HepG2 (cell line): ENCODE results near the gene CSNK1D. TPM values are rescaled to one million over a fixed set of nuclear protein-coding genes. Genes with fewer than 3 reads are reported as not detected.

Experiments used
- HNRNPH1 ChIP-seq: fragments of 200-400 bp; formaldehyde crosslinking; optimal IDR thresholded peaks from 2 replicates; pipeline ENCODE3; 2017; ENCODE audit warnings: mild to moderate bottlenecking, low read depth, low read length
- HOXA5 ChIP-seq: sonication (generic); formaldehyde crosslinking; IDR thresholded peaks from 2 replicates; pipeline ENCODE4 v1.4.0; 2020; ENCODE audit warnings: missing genetic modification reagents
- NKX3-1 ChIP-seq: sonication (generic); formaldehyde crosslinking; IDR thresholded peaks from 2 replicates; pipeline ENCODE4 v1.5.0; 2020; ENCODE audit warnings: missing genetic modification reagents
- NR0B2 ChIP-seq: sonication (generic); formaldehyde crosslinking; IDR thresholded peaks from 2 replicates; pipeline ENCODE4 v1.4.0; 2020; ENCODE audit warnings: mild to moderate bottlenecking, missing genetic modification reagents
- TFAP4 ChIP-seq: sonication (generic); IDR thresholded peaks from 2 replicates; pipeline ENCODE4 v1.6.1; 2016; ENCODE audit warnings: low read depth, borderline replicate concordance
- THAP7 ChIP-seq: sonication (generic); formaldehyde crosslinking; IDR thresholded peaks from 2 replicates; pipeline ENCODE4 v1.8.1; 2023; ENCODE audit warnings: mild to moderate bottlenecking, missing genetic modification reagents
- ZHX1 ChIP-seq: sonication (generic); formaldehyde crosslinking; IDR thresholded peaks from 2 replicates; pipeline ENCODE4 v1.8.1; 2022; ENCODE audit warnings: low read depth, mild to moderate bottlenecking, missing genetic modification reagents
- ZNF136 ChIP-seq: sonication (generic); formaldehyde crosslinking; IDR thresholded peaks from 2 replicates; pipeline ENCODE4 v1.8.1; 2022; ENCODE audit warnings: low read depth, mild to moderate bottlenecking, moderate library complexity, missing genetic modification reagents
- ZNF431 ChIP-seq: sonication (generic); formaldehyde crosslinking; IDR thresholded peaks from 2 replicates; pipeline ENCODE4 v1.9.0; 2022; ENCODE audit warnings: missing genetic modification reagents, low read depth, mild to moderate bottlenecking, borderline replicate concordance
- ZNF703 ChIP-seq: sonication (generic); formaldehyde crosslinking; IDR thresholded peaks from 2 replicates; pipeline ENCODE4 v1.5.1; 2020; ENCODE audit warnings: missing genetic modification reagents, mild to moderate bottlenecking, moderate library complexity, borderline replicate concordance
- polyA plus RNA-seq, 8 experiments: library from polyadenylated mRNA; depleted of rRNA in 3 of 8; stranded (reverse) in 7 of 8; unstranded in 1 of 8; fragments of >200 nt; fragmentation: Illumina TruSeq in 4 of 8; extraction: Trizol in 4 of 8; gene quantifications; 2 replicates each; pipeline versions ENCODE4 v1.2.1 to v1.2.3, GENCODE V29; 2011 to 2016; ENCODE audit warnings: low read depth in 4 of 8, missing spikeins in 1 of 8, mixed read lengths in 1 of 8; ENCODE audit not compliant: insufficient read depth in 1 of 8
- total RNA-seq, 5 experiments: library from RNA; depleted of rRNA; stranded (reverse); fragments of >200 nt; fragmentation: Illumina TruSeq; extraction: Trizol; gene quantifications; 2 replicates each; pipeline ENCODE4 v1.2.3, GENCODE V29; 2016; ENCODE audit warnings: low read depth in 1 of 5
- TF ChIP-seq, protein P1 (sequence below): sonication (generic); formaldehyde crosslinking; IDR thresholded peaks from 2 replicates; pipeline ENCODE4 v1.4.0; 2020; ENCODE audit warnings: mild to moderate bottlenecking, missing genetic modification reagents
- TF ChIP-seq, protein P2 (sequence below): IDR thresholded peaks from 2 replicates; pipeline ENCODE4 v1.6.1; 2016; ENCODE audit warnings: missing biosample characterization, missing genetic modification reagents, low read depth

The CSNK1D gene
- total and polyA plus RNA-seq, 2 of the 13 experiments (the other 11 are each of a cell fraction or from before 2014, with no cell fraction given) = 31.5 to 128 TPM

- TF ChIP-seq, protein P1, sequence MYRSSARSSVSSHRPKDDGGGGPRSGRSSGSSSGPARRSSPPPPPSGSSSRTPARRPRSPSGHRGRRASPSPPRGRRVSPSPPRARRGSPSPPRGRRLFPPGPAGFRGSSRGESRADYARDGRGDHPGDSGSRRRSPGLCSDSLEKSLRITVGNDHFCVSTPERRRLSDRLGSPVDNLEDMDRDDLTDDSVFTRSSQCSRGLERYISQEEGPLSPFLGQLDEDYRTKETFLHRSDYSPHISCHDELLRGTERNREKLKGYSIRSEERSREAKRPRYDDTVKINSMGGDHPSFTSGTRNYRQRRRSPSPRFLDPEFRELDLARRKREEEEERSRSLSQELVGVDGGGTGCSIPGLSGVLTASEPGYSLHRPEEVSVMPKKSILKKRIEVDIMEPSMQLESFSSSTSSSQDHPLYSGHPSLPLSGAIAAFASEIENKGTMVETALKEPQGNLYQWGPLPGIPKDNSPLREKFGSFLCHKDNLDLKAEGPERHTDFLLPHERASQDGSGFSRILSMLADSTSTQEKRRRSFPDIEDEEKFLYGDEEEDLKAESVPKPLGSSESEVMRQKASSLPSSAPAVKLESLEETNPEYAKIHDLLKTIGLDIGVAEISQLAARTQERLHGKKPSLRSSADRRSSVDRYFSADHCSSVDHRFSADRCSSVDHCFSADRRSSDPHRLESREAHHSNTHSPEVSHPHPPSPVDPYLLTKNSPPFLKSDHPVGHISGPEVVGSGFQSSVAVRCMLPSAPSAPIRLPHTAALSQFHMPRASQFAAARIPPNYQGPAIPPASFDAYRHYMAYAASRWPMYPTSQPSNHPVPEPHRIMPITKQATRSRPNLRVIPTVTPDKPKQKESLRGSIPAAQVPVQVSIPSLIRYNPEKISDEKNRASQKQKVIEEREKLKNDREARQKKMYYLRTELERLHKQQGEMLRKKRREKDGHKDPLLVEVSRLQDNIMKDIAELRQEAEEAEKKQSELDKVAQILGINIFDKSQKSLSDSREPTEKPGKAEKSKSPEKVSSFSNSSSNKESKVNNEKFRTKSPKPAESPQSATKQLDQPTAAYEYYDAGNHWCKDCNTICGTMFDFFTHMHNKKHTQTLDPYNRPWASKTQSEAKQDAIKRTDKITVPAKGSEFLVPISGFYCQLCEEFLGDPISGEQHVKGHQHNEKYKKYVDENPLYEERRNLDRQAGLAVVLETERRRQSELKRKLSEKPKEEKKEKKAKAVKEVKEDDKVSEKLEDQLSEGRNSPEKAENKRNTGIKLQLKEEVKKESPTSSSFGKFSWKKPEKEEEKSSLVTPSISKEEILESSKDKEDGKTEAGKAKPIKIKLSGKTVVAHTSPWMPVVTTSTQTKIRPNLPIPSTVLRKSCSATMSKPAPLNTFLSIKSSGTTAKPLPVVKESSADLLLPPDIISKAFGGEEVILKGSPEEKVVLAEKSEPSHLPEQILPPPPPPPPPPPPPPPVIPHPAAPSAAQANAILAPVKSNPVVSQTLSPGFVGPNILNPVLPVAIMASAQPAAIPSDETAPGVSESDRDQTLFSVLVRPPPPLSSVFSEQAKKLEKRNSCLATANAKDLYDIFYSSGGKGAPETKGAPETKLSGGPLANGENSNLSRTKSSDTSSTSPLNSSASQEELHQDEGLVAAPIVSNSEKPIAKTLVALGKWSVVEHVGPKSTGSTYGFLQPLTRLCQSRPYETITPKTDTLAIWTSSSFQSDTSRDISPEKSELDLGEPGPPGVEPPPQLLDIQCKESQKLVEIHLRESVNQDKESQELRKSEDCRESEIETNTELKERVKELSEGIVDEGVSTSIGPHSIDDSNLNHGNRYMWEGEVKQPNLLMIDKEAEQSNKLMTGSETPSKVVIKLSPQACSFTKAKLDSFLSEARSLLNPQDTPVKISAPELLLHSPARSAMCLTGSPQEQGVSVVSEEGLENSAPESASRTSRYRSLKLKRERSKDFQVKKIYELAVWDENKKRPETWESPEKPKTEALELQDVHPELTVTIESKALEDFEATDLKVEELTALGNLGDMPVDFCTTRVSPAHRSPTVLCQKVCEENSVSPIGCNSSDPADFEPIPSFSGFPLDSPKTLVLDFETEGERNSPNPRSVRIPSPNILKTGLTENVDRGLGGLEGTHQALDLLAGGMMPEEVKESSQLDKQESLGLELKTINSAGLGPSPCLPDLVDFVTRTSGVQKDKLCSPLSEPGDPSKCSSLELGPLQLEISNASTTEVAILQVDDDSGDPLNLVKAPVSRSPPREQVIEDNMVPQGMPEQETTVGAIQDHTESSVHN (CRISPR knock-in tag) = no peak
- TF ChIP-seq NKX3-1 (CRISPR knock-in tag) = no peak
- no peak for TF ChIP-seq NR0B2 (CRISPR knock-in tag)
- TF ChIP-seq ZHX1 (CRISPR knock-in tag) = no peak
- TF ChIP-seq HNRNPH1 = peak; percentile 80
- TF ChIP-seq HOXA5 (CRISPR knock-in tag) = 0 out of 2 replicates have a peak, but pooled peaks have one; percentile 60
- TF ChIP-seq ZNF703 (CRISPR knock-in tag) = no peak
- TF ChIP-seq TFAP4 = no peak
- no peak for TF ChIP-seq THAP7 (CRISPR knock-in tag)
- no peak for TF ChIP-seq ZNF431 (CRISPR knock-in tag)
- 0 out of 2 replicates have a peak, but pooled peaks have one; percentile 12 for TF ChIP-seq ZNF136 (CRISPR knock-in tag)
- TF ChIP-seq, protein P2, sequence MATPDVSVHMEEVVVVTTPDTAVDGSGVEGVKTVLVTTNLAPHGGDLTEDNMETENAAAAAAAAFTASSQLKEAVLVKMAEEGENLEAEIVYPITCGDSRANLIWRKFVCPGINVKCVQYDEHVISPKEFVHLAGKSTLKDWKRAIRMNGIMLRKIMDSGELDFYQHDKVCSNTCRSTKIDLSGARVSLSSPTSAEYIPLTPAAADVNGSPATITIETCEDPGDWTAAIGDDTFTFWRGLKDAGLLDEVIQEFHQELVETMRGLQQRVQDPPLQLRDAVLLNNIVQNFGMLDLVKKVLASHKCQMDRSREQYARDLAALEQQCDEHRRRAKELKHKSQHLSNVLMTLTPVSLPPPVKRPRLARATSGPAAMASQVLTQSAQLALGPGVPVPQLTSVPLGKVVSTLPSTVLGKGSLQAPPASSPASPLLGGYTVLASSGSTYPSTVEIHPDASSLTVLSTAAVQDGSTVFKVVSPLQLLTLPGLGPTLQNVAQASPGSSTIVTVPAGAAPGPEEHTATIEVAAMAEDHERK (CRISPR knock-in tag) = no peak
These were observed 789 bp downstream of the CSNK1D start (continued) for GRCh38 chr17:82272495-82273326.
